AG08396 (cell line): Measurements from ENCODE around the gene PRELID3B.
A peak's percentile ranks its signal among the peaks of the same experiment; 100 is the strongest.
"Not testable (repeated sequence)": the region's sequence is repeated elsewhere in the genome, so short reads cannot be mapped to it uniquely, and the experiment has no call there.

Experiments
- DNase-seq: peaks from one replicate; pipeline ENCODE4 v3.0.0; 2012; ENCODE audit warnings: low spot score, mixed read lengths

Gene PRELID3B

DNA sequence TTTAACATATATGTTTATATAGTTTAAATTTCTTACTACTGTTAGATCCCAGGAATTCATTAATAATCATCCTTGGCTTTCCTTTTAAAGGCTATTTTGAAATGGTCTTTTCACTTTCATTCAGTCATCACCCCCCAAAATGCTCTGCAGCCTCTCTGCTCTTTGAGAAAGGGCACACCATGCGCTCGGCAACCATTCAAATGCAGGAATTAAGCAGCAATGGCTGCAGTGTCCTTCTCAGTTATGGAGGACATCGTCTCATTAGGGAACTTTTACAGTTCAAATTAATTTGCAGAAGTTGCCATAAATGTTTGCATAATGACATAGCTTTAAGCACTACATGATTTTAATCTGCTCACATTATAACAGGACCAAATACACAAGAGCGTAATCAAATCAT, 17.1 kb downstream of the PRELID3B start:
- DNase-seq, result no peak

DNA sequence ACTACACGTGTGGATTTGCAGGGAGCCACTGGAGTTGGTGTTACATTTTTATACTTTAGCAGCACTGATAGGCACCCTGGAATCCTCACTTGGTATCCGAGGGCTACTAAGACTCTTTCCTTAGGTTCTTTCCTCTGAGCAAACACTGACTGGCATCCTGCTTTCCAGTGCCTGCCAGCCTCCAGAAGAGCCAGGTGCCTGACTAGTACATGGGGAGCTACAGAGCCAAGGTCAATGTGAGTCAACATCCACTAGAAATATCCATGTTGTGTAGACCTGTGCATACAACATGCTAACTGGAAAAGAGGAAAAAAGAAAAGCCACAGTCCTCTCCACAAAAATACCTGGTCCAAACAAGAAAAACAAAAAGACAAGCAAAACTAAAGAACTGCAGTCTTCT, 17.5 kb downstream of the PRELID3B start:
- no peak for DNase-seq

DNA sequence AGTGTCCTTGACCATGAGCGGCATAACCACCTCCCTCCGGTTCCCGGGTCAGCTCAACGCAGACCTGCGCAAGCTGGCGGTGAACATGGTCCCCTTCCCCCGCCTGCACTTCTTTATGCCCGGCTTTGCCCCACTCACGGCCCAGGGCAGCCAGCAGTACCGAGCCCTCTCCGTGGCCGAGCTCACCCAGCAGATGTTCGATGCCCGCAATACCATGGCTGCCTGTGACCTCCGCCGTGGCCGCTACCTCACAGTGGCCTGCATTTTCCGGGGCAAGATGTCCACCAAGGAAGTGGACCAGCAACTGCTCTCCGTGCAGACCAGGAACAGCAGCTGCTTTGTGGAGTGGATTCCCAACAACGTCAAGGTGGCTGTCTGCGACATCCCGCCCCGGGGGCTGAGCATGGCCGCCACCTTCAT, 18.5 kb downstream of the PRELID3B start:
- no peak for DNase-seq

DNA sequence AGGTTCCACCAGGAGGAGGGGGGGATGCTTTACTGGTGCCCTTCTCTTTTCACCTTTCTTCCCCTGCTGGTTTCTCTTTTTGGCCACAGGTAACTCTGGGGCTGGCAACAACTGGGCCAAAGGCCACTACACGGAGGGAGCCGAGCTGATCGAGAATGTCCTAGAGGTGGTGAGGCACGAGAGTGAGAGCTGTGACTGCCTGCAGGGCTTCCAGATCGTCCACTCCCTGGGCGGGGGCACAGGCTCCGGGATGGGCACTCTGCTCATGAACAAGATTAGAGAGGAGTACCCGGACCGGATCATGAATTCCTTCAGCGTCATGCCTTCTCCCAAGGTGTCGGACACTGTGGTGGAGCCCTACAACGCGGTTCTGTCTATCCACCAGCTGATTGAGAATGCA, 19.0 kb downstream of the PRELID3B start:
- DNase-seq, result no peak

DNA sequence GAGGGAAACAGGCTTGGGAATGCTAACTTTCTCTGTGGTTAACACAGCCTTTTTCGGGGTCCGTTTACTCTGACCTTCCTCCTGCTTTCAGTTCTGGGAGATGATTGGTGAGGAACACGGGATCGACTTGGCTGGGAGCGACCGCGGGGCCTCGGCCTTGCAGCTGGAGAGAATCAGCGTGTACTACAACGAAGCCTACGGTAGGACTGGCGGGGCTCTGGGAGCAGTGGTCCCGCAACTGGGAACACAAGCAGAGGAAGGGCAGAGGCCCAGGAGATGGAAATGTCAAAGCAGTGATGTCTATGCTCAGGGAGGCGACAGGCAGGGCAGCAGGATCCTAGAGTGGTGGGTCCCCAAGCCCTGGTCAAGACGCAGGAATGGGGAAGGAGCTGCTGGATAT, 19.8 kb downstream of the PRELID3B start:
- no peak for DNase-seq

DNA sequence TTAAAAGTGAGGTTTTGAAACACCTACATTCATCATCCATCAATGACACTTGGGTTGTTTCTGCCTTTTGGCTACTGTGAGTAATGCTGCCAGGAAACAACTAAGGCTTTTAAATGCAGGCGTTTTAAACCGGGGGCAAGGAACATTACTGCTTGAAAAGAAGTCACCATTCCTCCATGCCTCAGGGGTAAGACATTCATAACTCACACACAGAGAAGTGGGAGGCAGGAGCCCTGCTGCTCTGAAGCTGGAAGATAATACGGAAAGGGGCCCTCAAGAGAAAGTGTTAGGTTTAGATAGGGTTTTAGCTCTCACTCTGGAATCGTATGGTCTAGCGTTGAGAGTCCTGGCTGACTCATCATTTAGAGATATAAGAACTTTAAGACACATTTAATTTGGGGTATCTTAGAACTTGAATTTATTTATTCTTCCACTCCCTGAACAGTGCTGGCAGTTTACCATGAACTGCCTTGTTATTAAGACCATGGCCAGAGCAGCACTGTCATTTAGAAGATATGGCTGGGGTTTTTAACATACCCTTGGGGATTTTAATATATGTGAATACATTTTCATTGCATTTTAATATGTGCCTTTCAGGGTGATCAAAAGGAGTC, 21.5 kb downstream of the PRELID3B start:
- DNase-seq, result no peak

DNA sequence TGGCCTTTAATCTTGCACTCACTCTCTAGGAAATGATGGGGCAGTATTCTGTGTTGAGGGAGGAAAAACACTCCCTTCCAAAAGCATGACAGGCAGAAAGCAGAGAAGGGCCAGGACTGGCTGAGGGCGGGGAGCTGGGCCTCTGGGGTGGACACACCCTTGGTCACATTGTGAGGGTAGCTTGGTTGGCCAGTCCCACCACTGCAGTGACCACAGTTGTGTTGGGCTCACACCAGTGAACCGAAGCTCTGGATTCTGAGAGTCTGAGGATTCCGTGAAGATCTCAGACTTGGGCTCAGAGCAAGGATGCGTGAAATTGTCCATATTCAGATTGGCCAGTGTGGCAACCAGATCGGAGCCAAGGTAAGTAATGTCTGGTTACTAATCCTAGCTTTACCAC, 23.4 kb downstream of the PRELID3B start, which contains the start of gene TUBB1:
Gene TUBB1 (plus strand): TSS at position 213 of the 400 bp plus-strand sequence. CDS start 94 bp downstream, at position 307.
- no peak for DNase-seq

DNA sequence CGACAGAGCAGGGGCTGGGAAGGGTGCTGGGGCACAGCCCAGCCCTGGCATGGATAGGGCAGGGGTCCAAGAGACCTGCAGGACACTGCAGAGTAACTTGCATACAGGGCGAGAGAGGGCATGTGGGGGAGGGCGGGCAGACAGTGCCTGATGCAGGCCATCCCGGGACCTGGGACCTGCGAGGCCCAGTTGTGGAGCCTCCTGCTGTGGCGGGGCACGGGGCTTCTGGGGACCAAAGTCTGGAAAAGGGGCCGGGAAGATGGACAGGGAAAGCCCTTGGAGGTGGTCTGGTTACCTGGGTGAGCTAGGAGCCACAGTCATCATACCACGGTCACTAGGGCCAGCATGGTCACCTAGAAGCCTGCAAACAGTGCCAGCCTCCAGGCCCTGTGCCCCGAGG, 23.8 kb downstream of the PRELID3B start:
- DNase-seq, result no peak

DNA sequence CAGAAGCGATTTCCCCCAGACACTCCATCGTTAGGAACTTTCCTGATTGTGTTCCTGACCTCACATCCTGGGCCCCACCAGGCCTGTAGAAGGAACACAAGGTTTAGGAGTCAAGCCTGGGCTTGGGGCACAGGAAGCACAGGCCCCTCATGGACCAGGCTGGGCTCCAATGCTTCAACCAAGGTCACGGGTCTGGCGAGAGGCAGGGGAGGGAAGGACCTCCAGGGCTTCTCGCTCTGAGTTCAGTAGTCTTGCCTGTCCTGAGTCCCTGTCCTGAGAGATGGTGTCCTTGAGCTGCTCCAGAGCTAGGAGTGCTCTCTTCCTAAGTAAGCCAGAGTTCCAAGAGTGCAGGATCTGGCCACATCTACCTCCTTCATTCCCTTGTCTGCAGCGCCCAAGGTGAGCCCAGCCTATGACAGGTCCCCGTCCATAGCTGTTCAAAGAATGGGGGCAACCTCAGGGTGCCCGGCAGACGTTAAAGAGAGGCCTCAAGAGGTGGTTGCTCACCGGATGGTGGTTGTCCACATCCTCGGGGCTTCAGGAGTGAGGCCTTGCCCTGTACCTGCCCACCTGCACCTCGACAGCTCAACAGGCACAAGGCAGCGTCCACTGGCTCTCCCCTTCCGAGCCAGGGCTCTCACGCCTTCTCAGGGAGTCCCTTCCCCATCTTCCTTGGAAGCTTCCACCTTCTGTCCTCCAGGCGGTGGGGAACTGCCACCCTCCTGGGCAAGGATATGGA, 24.9 kb downstream of the PRELID3B start:
- DNase-seq, result no peak

DNA sequence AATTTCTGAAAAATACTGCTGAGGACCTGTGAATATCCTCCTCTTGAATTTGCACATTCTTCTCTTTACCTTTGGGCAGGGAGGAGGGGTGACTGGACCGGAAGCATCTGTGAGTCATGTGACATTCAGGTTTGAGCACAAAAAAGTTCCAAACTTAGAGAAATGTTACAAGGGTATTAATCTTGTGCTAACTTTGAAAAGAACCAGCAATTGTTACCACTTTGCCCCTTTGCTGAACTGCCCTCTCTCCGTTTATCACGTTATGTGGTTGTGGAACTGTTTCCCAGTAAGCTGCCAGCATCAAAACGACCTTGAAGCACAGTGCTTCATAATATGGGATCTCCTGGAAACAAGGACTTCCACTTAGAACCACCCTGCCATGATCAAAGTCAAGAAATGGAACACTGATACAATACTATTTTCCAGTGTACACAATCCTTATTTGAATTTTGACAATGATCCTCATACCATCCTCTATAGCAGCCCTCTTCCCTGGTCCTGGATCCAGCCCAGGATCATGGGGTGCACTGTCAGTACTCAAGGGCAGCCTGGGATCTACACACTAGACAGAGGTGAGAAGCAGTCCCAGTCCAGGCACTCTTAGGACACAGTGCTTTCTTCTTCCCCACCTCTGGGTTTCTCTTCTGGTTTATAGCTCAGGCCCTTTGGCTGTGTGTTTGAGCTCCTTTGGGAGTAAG, 25.6 kb downstream of the PRELID3B start:
- DNase-seq, result no peak

DNA sequence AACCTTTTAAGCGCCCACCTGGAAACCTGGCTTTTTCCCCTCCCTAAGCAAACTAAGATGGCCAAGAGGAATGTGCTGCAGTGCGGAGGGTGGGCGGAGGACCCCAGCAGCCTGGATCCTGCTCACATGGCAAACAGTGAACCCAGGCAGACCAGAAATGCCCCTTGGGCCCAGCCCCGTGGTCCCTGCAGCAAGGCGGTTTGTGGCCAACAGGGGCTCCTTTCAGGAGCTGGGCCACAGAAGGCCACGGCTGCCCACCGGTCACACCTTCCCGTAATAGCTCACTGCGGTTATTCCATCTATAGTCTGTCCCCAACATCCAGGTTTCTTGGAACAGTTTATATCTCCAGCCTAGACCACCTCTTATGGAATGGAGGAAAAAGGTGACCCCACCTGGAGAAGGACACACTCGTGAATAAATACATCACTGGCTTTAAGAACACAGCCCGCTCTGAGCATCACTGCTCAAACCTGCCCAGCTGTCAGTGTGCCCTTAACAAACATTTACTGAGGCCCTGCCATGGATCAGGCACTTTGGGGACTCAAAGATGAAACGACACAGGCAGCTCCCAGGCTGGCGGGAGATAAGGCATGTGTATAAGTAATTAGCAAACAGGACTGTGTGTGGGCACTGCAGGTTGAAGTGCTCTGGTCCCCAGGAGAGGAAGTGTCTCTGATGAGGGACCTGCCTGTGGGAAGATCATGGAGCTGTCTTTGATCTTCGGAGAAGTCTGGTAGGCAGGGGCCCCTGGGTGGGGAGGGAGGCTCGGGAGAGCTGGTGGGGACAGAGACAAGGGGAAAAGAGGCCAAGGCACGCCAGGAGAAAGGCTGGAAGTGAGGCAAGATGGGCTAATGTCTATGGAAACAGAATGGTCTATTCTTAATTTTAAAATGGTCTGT, 26.5 kb downstream of the PRELID3B start:
- no peak for DNase-seq

DNA sequence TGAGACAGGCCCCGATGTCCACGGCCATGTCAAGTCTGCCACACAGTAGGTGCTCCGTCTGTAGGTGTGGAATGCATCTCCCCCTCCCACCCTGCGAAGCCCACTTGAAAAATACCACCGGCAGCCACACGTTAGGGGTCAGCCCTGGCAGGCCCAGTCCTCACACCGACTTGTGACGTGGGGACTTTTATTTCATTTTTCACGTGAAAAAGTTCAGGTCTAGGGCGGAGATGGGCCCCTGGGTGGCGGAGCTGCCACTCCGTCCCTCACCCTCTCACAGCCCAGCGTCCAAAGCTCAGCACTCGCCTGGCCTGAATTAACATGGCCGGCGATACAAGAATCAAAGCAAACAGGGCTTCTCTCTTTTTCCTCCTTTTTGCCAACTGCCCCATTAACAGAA, 27.2 kb downstream of the PRELID3B start:
- no peak for DNase-seq

DNA sequence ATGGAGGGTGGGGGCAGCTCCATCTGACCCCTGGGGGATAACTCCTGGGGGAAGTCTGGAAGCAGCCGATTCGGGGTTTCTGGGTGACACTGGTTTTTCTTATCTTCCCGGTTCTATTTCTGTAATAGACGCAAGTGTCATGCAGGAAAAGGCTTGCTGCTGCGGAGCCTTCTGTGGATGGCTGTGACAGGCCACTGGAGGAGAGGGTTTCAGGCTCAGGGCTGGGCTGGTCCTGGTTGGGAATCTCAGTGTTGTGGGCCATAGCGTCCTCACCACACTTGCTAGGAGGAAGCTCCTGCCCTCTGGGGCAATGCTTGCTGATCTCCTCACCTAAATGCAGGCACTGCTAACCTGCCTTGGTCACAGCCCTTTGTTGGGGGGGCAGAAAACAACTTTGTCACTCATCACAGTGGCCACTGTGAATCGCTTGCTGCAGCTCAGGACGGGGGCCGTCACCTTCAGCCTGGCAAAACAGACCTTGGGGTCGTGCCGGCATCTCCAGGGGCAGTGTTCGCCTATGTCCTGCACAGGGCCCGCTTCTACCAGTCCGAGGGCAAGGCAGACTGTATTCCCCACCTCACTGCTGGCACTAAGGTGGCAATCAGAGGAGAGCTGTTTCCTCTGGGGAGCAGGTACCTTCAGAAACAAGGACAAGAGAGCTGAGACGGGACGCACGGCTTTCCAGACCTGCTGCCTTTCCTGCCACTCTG, 27.8 kb downstream of the PRELID3B start:
- DNase-seq, result no peak

DNA sequence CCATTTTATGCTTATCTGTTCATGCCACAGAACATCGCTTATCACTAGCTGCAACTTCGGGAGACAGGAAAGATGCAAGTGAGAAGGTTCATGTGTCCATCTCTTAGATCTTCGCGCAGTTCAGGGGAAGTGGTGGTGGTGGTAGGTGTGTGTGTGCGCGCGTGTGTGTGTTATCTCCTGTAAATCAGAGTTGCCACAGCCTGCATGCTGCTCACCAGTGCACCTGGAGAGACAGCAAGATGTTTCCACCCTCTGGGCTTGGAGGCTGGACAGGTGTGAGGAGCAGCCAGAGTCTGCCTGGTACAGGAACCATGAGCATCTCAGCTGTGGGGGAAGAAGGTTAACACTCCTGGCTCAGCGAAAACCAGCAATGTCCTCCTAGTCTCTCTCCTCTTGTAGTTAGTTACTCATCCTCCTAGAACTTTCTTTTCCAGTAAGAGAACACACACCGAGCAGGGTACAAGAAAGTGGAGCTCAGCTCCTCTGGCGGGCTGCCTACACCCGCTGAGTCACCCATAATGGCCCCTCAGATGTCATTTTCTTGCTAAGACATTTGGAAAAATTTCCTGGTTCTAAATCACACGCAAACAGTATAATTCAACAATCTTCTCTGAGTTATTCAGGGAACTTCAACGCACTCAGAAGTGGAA, 28.5 kb downstream of the PRELID3B start:
- no peak for DNase-seq

DNA sequence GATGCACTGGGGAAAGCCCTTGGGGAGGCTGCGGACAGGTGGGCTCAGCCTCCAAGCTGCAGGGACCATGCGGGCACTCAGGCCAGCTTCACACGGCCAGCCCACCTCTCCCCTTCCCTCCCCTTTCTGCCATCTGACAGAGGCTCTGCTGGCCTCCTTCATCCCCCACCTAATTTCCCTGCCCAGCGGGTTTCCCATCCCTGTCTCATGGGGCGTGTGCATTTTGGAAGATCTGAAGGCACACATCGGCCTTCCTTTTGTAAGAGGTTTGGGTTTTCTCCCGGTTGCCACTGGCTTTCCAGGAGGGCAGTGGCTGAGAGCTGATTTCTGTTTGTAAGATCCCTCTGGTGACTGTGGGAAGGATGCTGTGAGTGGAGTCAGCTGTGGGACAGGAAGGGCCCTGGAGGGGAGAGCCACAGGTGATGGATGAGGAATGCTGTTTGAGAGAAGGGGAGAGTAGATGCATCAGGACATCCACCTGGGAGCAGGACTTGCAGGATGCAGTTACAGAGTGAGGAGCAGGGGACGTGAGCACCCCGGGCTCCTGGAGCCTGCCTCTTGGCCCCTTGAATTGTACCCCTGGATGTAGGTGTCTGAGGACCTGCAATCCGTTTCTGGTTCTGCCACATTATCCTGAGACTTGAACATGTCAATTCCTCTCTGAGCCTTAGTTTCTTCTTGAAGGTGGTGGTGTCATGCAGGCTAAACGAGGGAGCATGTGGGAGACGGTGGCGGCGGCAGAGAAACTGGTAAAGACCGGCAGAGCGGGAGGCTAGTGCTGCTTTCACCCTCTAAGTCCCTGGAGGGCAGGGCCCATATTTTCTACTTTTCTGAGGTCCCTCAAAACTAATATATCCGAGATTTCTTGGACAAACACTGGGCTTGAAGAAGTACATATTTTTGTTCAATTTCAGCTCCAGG, 29.3 kb downstream of the PRELID3B start:
- no peak for DNase-seq

DNA sequence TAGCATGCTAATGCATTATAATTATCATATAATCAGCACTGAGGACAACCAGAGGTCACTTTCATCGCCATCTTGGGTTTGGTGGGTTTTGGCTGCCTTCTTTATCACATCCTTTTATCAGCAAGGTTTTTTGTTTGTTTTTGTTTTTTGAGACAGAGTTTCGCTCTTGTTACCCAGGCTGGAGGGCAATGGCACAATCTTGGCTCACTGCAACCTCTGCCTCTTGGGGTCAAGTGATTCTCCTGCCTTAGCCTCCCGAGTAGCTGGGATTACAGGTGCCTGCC, 30.8 kb downstream of the PRELID3B start:
- DNase-seq, result not testable (repeated sequence)

DNA sequence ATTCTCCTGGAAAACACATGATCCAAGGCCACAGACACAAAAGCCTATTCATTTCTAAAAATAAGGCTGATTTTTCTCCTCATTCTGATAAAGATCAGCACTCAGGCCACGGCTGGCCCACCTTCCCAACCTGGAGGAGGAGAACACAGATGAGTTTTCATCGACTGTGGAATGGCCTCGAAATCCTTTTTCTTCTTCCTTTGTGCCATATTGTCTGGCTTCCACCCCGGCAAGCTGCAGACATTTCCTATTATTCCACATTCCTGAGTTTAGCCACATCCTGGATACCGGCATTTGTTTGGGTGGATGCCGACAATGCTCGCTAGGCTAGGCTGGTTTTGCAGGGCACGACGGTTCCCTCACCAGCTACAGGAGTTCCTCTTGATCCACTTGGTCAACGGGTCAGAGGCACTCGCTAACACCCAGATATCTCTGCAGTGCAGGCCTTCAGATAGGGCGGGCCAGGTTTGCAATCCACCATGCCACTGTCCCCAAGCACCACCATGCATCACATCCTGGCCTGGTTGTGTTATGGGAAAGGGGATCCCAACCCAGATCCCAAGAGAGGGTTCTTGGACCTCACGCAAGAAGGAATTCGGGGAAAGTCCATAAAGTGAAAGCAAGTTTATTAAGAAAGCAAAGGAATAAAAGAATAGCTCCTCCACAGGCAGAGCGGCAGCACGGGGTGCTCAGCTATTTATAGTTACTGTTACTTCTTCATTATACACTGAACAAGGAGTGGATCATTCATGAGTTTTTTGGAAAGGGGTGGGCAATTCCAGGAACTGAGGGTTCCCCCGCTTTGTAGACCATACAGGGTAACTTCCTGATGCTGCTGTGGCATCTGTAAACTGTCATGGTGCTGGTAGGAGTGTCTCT, 31.4 kb downstream of the PRELID3B start:
- DNase-seq, result peak; percentile 85

DNA sequence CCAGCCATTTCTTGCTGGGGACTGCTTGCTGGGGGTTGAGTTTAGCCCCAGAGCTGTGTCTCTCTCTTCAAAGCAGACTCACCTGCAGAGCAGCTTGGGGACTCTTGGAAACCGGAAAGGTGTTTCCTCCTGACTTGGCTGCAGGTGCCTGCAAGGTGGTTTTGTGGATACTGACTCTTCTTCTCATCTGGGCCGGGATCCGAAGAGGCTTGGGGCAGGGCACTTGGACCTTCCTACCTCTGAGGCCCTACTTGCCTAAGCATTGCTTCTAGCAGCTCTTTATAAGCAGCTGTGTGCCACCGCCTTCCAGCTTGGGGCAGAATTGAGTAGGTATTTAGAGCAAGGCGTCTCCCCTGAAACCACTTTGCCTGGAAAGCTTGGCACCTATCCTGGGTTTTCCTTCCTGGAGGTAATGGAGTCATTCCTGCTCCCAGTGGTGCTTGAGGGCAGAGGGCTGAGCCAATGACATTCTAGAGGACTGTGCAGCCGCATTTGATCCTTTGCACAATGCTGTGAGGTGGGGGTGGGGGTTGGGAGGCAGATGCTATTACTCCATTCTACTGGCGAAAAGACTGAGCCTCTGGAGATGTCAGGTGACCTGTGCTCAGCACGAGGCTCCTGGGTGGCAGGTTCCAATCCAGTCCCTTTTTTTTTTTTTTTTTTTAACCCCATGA, 32.1 kb downstream of the PRELID3B start:
- no peak for DNase-seq
